SK-N-SH (cell line): ENCODE measurements around the gene WHRN. TPM values are rescaled to one million over a fixed set of nuclear protein-coding genes. Genes with fewer than 3 reads are reported as not detected.

Experiments used
- CTCF ChIA-PET: fragments of 300-600, 350-600 bp; formaldehyde crosslinking; extraction: SDS; loops from one replicate; lab custom pipeline; 2021; lab: Yijun Ruan, JAX
- POLR2A ChIA-PET: fragments of 350-600 bp; sonication (Branson Sonifier 250); formaldehyde crosslinking; extraction: SDS; loops from one replicate; lab custom pipeline; 2020; ENCODE audit warnings: antibody characterized with exemption, inconsistent platforms; lab: Yijun Ruan, JAX
- DNase-seq: peaks from one replicate; pipeline ENCODE4 v3.0.0; 2012
- H2AFZ ChIP-seq: fragments of 200-600 bp; sonication (generic); 2 replicates; pipeline ENCODE4 v1.8.1; 2016; ENCODE audit warnings: antibody characterized with exemption, mild to moderate bottlenecking, low read depth
- H3F3A ChIP-seq: fragments of 200-600 bp; sonication (generic); replicated peaks from 2 replicates; pipeline ENCODE3; 2016; ENCODE audit warnings: antibody characterized with exemption, mild to moderate bottlenecking; ENCODE audit not compliant: insufficient read depth
- H3K27ac ChIP-seq, 2 experiments: fragments of 200-500 bp in 1 of 2; fragments of 200-600 bp in 1 of 2; sonication (Bioruptor generic) in 1 of 2; sonication (generic), shearing (Covaris generic) in 1 of 2; 2 replicates each; pipeline versions ENCODE4 v1.5.1 to v1.6.1; 2014 to 2016; ENCODE audit warnings: low read depth in 2 of 2, inconsistent platforms in 1 of 2, low read length in 1 of 2, mild to moderate bottlenecking in 1 of 2, mixed read lengths in 1 of 2
- H3K27me3 ChIP-seq: fragments of 200-600 bp; sonication (generic), shearing (Covaris generic); 2 replicates; pipeline ENCODE4 v1.6.1; 2016; ENCODE audit warnings: mixed run types; ENCODE audit not compliant: insufficient read depth
- H3K36me3 ChIP-seq, 2 experiments: fragments of 200-500 bp in 1 of 2; fragments of 200-600 bp in 1 of 2; sonication (Bioruptor generic) in 1 of 2; sonication (generic) in 1 of 2; replicated peaks in 1 of 2; 2 replicates each; pipeline versions ENCODE3 to v1.5.1; 2014 to 2016; ENCODE audit warnings: low read length in 1 of 2, mild to moderate bottlenecking in 1 of 2; ENCODE audit not compliant: insufficient read depth in 2 of 2, control insufficient read depth in 1 of 2
- H3K4me1 ChIP-seq, 2 experiments: fragments of 200-500 bp in 1 of 2; fragments of 200-600 bp in 1 of 2; sonication (Bioruptor generic) in 1 of 2; sonication (generic), shearing (Covaris generic) in 1 of 2; 2 replicates each; pipeline versions ENCODE4 v1.5.1 to v1.6.1; 2014 to 2016; ENCODE audit warnings: low read depth in 1 of 2, low read length in 1 of 2, mixed run types in 1 of 2; ENCODE audit not compliant: insufficient read depth in 2 of 2, control insufficient read depth in 1 of 2
- H3K4me2 ChIP-seq: fragments of 200-600 bp; sonication (generic), shearing (Covaris generic); 2 replicates; pipeline ENCODE4 v1.6.1; 2017; ENCODE audit warnings: mixed run types
- H3K4me3 ChIP-seq, 2 experiments: fragments of 200-500 bp in 1 of 2; fragments of 200-600 bp in 1 of 2; sonication (Bioruptor generic) in 1 of 2; sonication (generic), shearing (Covaris generic) in 1 of 2; 2 replicates each; pipeline versions ENCODE4 v1.5.1 to v1.8.1; 2014 to 2016; ENCODE audit warnings: low read depth in 2 of 2, inconsistent platforms in 1 of 2, low read length in 1 of 2, mild to moderate bottlenecking in 1 of 2, mixed read lengths in 1 of 2, moderate library complexity in 1 of 2
- H3K79me2 ChIP-seq: fragments of 200-600 bp; sonication (generic); 2 replicates; pipeline ENCODE4 v1.8.1; 2017; ENCODE audit warnings: mild to moderate bottlenecking; ENCODE audit not compliant: insufficient read depth
- H3K9ac ChIP-seq: fragments of 200-600 bp; sonication (generic); 2 replicates; pipeline ENCODE4 v1.6.1; 2017; ENCODE audit warnings: mixed run types
- H3K9me2 ChIP-seq: fragments of 200-600 bp; sonication (generic); 2 replicates; pipeline ENCODE4 v1.6.1; 2017; ENCODE audit warnings: mixed run types
- H3K9me3 ChIP-seq: fragments of 200-600 bp; sonication (generic); 2 replicates; pipeline ENCODE4 v1.6.1; 2017; ENCODE audit warnings: mixed run types, mild to moderate bottlenecking, moderate library complexity
- H4K20me1 ChIP-seq: fragments of 200-600 bp; sonication (generic); 2 replicates; pipeline ENCODE4 v1.6.1; 2017; ENCODE audit warnings: mild to moderate bottlenecking, mixed run types; ENCODE audit not compliant: insufficient read depth
- CHD2 ChIP-seq: fragments of 150-350 bp; IDR thresholded peaks from 2 replicates; pipeline ENCODE4 v1.6.1; 2018; ENCODE audit warnings: low read length; ENCODE audit not compliant: partially characterized antibody
- ELF1 ChIP-seq: IDR thresholded peaks from 2 replicates; pipeline ENCODE4 v1.4.0; 2012
- EZH2phosphoT487 ChIP-seq: fragments of 200-600 bp; sonication (generic); IDR thresholded peaks from 2 replicates; pipeline ENCODE4 v1.6.1; 2017; ENCODE audit warnings: low read depth, mixed run types, mild to moderate bottlenecking, antibody characterized with exemption, moderate library complexity, borderline replicate concordance
- FOXJ3 ChIP-seq: sonication (generic); formaldehyde crosslinking; IDR thresholded peaks from 2 replicates; pipeline ENCODE4 v1.5.1; 2020; ENCODE audit warnings: mild to moderate bottlenecking, missing genetic modification reagents
- FOXM1 ChIP-seq: IDR thresholded peaks from 2 replicates; pipeline ENCODE4 v1.4.0; 2012; ENCODE audit warnings: low read depth, mild to moderate bottlenecking
- GATA2 ChIP-seq: sonication (generic); formaldehyde crosslinking; IDR thresholded peaks from 2 replicates; pipeline ENCODE4 v1.5.0; 2020; ENCODE audit warnings: mild to moderate bottlenecking, missing genetic modification reagents
- JUND ChIP-seq: IDR thresholded peaks from 2 replicates; pipeline ENCODE4 v1.4.0; 2012
- MXI1 ChIP-seq: IDR thresholded peaks from 2 replicates; pipeline ENCODE4 v1.6.1; 2012; ENCODE audit warnings: mild to moderate bottlenecking, low read depth, low read length, improper control_type of control experiment
- NFIC ChIP-seq: IDR thresholded peaks from 2 replicates; pipeline ENCODE4 v1.4.0; 2012; ENCODE audit warnings: borderline replicate concordance
- NRF1 ChIP-seq: IDR thresholded peaks from 2 replicates; pipeline ENCODE4 v1.6.1; 2012; ENCODE audit warnings: low read depth, mild to moderate bottlenecking, low read length
- RCOR1 ChIP-seq: fragments of 150-350 bp; IDR thresholded peaks from 2 replicates; pipeline ENCODE4 v1.6.1; 2017; ENCODE audit warnings: antibody characterized with exemption, low read length
- SIN3A ChIP-seq: IDR thresholded peaks from 2 replicates; pipeline ENCODE4 v1.6.1; 2012; ENCODE audit warnings: low read depth, mild to moderate bottlenecking, low read length, moderate library complexity, borderline replicate concordance
- SMC3 ChIP-seq: IDR thresholded peaks from 2 replicates; pipeline ENCODE4 v1.6.1; 2012; ENCODE audit warnings: low read depth, low read length, improper control_type of control experiment
- TEAD4 ChIP-seq: IDR thresholded peaks from 2 replicates; pipeline ENCODE4 v1.4.0; 2012; ENCODE audit warnings: mild to moderate bottlenecking, borderline replicate concordance; ENCODE audit not compliant: insufficient read depth
- YY1 ChIP-seq: IDR thresholded peaks from 2 replicates; pipeline ENCODE4 v1.4.0; 2012; ENCODE audit warnings: low read depth, mild to moderate bottlenecking
- WGBS: methylation state at CpG from one replicate; pipeline ENCODE4 v1.1.6; 2017; ENCODE audit warnings: low lambda C conversion rate; 5-methylcytosine and 5-hydroxymethylcytosine counted together
- polyA plus RNA-seq, 3 experiments: library from polyadenylated mRNA; depleted of rRNA; stranded (reverse); fragments of >200 nt; gene quantifications; 2 replicates each; pipeline ENCODE4 v1.2.3, GENCODE V29; 2012
- TF ChIP-seq, protein P1 (sequence below): IDR thresholded peaks from 2 replicates; pipeline ENCODE4 v1.4.0; 2012; ENCODE audit warnings: low read depth, borderline replicate concordance
- TF ChIP-seq, protein P2 (sequence below): fragments of 150-350 bp; IDR thresholded peaks from 2 replicates; pipeline ENCODE4 v1.6.1; 2016; ENCODE audit warnings: mild to moderate bottlenecking, low read depth, low read length

WHRN gene
- polyA plus RNA-seq, 1 of the 3 experiments (the other 2 are of a cell fraction), result 4.6 TPM

DNA sequence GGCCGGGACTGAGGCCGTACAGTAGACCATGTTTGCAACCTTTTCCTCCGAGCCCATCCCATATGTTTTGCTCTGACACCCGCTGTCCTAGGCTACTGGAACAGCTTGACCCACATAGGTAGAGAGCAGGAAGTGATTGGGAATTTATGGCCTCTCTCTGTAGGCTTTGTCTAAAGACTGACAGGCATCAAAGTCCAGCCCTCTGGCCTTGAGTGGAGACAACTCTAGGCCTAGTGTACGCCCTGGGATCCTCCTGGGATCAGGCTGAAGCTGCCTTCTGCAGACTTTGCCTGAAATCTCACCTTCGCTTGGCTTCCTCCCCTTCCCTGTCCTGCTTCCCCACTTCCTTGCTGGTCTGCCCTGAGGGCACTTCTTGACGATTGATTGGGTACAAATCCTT, 103.9 kb downstream of the WHRN start:
- H4K20me1 ChIP-seq, result no peaks in the 10 kb centered on the region
- no peak overlapping the region for H3K4me3 ChIP-seq
- no peak overlapping the region for H3K27ac ChIP-seq
- no peak overlapping the region for H2AFZ ChIP-seq
- WGBS, result 70% methylated on average over 6 of the region's 7 CpGs
- no peaks in the 10 kb centered on the region for H3K36me3 ChIP-seq
- no peaks in the 10 kb centered on the region for H3K79me2 ChIP-seq
- TF ChIP-seq SMC3, result no peak
- TF ChIP-seq YY1, result no peak
- TF ChIP-seq NFIC, result no peak
- no peak for TF ChIP-seq RCOR1
- TF ChIP-seq GATA2 (CRISPR knock-in tag), result no peak
- H3K9me2 ChIP-seq, result no peaks in the 10 kb centered on the region
- no peak for DNase-seq
- ChIA-PET POLR2A (no interaction called here), CTCF (interaction anchor here (0.7 to 2.1 kb wide), 2 partner anchors 252 to 261 kb away, joined by 3 to 10 read pairs; no protein-coding TSS in a partner anchor)
- peaks cover 5% of the 10 kb centered on the region for H3F3A ChIP-seq
- peaks cover 0 to 7% of the 10 kb centered on the region in 2 experiments; a peak in 1 of 4 replicates for H3K4me1 ChIP-seq
- H3K27me3 ChIP-seq, result no peaks in the 10 kb centered on the region
- H3K9ac ChIP-seq, result no peak overlapping the region
- H3K9me3 ChIP-seq, result no peaks in the 10 kb centered on the region
- no peak overlapping the region for H3K4me2 ChIP-seq

DNA sequence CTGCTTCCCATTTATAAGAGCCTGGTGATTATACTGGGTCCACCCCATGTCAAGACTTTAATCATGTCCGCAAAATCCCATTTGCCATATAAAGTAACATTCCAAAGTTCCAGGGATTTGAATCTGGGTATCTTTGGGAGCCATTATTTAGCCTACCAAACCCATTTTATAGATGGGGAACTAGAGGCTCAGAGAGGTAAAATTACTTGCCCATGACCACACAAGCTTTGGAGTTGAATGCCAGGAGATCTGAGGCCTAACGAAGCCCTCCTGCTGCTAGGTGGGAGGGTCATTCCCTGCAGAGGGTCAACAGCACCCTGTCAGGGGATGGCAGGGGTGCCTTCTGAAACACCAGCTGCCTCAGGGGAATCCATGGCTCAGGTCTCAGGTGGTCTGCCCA, 104.5 kb downstream of the WHRN start:
- H3K9me2 ChIP-seq, result no peaks in the 10 kb centered on the region
- H3K4me2 ChIP-seq, result no peak overlapping the region
- 83% methylated on average over 2 of the region's 2 CpGs for WGBS
- ChIA-PET CTCF (interaction anchor here (0.6 to 2.1 kb wide), 4 partner anchors 139 to 614 kb away, joined by 3 to 10 read pairs (median 3); no protein-coding TSS in a partner anchor), POLR2A (no interaction called here)
- H3K36me3 ChIP-seq, result no peaks in the 10 kb centered on the region
- no peak overlapping the region for H3K9ac ChIP-seq
- no peak for DNase-seq
- H3K27me3 ChIP-seq, result no peaks in the 10 kb centered on the region
- H3K27ac ChIP-seq, result no peak overlapping the region
- no peak overlapping the region for H3K4me3 ChIP-seq
- TF ChIP-seq, protein P1, sequence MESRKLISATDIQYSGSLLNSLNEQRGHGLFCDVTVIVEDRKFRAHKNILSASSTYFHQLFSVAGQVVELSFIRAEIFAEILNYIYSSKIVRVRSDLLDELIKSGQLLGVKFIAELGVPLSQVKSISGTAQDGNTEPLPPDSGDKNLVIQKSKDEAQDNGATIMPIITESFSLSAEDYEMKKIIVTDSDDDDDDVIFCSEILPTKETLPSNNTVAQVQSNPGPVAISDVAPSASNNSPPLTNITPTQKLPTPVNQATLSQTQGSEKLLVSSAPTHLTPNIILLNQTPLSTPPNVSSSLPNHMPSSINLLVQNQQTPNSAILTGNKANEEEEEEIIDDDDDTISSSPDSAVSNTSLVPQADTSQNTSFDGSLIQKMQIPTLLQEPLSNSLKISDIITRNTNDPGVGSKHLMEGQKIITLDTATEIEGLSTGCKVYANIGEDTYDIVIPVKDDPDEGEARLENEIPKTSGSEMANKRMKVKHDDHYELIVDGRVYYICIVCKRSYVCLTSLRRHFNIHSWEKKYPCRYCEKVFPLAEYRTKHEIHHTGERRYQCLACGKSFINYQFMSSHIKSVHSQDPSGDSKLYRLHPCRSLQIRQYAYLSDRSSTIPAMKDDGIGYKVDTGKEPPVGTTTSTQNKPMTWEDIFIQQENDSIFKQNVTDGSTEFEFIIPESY, result no peak
- TF ChIP-seq ELF1 (no peak), EZH2phosphoT487 (no peak)
- H3K79me2 ChIP-seq, result no peaks in the 10 kb centered on the region
- no peaks in the 10 kb centered on the region for H3K9me3 ChIP-seq
- no peak overlapping the region for H2AFZ ChIP-seq
- no peaks in the 10 kb centered on the region for H4K20me1 ChIP-seq
- peaks cover 5% of the 10 kb centered on the region for H3F3A ChIP-seq
- H3K4me1 ChIP-seq, result peaks cover 0 to 9% of the 10 kb centered on the region in 2 experiments; a peak in 1 of 4 replicates

DNA sequence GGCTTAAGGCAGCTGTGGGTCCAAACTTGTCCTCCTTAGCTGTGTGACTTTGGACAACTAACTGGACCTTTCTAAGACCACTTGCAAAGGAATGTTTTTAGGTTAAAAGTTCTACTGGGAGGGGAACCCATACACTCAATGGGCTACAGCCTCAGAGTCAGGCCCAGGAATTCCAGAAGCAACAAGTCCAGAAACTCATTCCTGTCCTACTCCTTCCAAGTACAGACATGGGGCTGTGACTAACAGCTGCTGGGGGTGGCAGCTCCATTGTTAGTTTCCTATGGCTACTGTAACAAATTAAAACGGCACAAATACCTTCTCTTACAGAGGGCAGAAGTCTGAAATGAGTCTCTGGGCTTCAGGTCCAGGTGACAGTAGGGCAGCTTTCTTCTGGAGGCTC, 105.1 kb downstream of the WHRN start:
- Histone ChIP-seq H3K27me3 (no peaks in the 10 kb centered on the region), H3F3A (peaks cover 5% of the 10 kb centered on the region), H3K79me2 (no peaks in the 10 kb centered on the region), H3K27ac (no peak overlapping the region), H3K9me2 (no peaks in the 10 kb centered on the region), H3K9me3 (no peaks in the 10 kb centered on the region), H3K9ac (no peak overlapping the region), H4K20me1 (no peaks in the 10 kb centered on the region), H2AFZ (no peak overlapping the region), H3K4me2 (no peak overlapping the region), H3K4me3 (no peak overlapping the region), H3K4me1 (peaks cover 0 to 14% of the 10 kb centered on the region in 2 experiments; a peak in 1 of 4 replicates), H3K36me3 (no peaks in the 10 kb centered on the region)
- POLR2A ChIA-PET, result no interaction called here
- TF ChIP-seq ELF1 (no peak), MXI1 (no peak), FOXJ3 (CRISPR knock-in tag) (no peak), CHD2 (no peak), JUND (no peak), SIN3A (no peak), NRF1 (no peak), FOXM1 (no peak), TEAD4 (no peak)
- TF ChIP-seq, protein P1, result no peak
- TF ChIP-seq, protein P2, sequence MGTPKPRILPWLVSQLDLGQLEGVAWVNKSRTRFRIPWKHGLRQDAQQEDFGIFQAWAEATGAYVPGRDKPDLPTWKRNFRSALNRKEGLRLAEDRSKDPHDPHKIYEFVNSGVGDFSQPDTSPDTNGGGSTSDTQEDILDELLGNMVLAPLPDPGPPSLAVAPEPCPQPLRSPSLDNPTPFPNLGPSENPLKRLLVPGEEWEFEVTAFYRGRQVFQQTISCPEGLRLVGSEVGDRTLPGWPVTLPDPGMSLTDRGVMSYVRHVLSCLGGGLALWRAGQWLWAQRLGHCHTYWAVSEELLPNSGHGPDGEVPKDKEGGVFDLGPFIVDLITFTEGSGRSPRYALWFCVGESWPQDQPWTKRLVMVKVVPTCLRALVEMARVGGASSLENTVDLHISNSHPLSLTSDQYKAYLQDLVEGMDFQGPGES, result no peak
- CTCF ChIA-PET, result interaction anchor here (0.6 to 2.1 kb wide), 4 partner anchors 139 to 614 kb away, joined by 3 to 10 read pairs (median 3); no protein-coding TSS in a partner anchor
- no peak for DNase-seq
- WGBS, result no CpG with 5 or more reads among the region's 1 CpG
